C4-2B (cell line): ENCODE measurements around the gene GPSM3.

ENCODE experiments used
- H3K27ac ChIP-seq: fragments of 450-650 bp; 2 replicates; pipeline ENCODE4 v1.5.1; 2017
- CTCF ChIP-seq: fragments of 450-650 bp; conservative IDR thresholded peaks from 2 replicates; pipeline ENCODE4 v1.5.1; 2017; ENCODE audit warnings: mild to moderate bottlenecking
- ZFX ChIP-seq: fragments of 450-650 bp; IDR thresholded peaks from 2 replicates; pipeline ENCODE4 v1.6.1; 2017

GPSM3 gene

GRCh38 chr6:32222333-32223230 is 30.1 kb upstream of the GPSM3 start:
- no peak overlapping the region for H3K27ac ChIP-seq
- TF ChIP-seq CTCF (no peak), ZFX (no peak)

- TF ChIP-seq CTCF (no peak), ZFX (no peak)
- H3K27ac ChIP-seq: no peak overlapping the region
These were observed 27.6 kb upstream of the GPSM3 start for GRCh38 chr6:32220021-32220420.

GRCh38 chr6:32218167-32218566 is 25.7 kb upstream of the GPSM3 start:
- TF ChIP-seq ZFX (no peak), CTCF (no peak)
- no peak overlapping the region for H3K27ac ChIP-seq

- TF ChIP-seq CTCF (no peak), ZFX (no peak)
- H3K27ac ChIP-seq: no peak overlapping the region
These were observed 24.6 kb upstream of the GPSM3 start for GRCh38 chr6:32216998-32217397.

GRCh38 chr6:32216285-32216684 is 23.8 kb upstream of the GPSM3 start:
- H3K27ac ChIP-seq: no peak overlapping the region
- no peak for TF ChIP-seq ZFX
- TF ChIP-seq CTCF: no peak

GRCh38 chr6:32215617-32216016 is 23.2 kb upstream of the GPSM3 start:
- TF ChIP-seq CTCF: no peak
- no peak for TF ChIP-seq ZFX
- H3K27ac ChIP-seq: no peak overlapping the region

- TF ChIP-seq CTCF (no peak), ZFX (no peak)
- H3K27ac ChIP-seq: no peak overlapping the region
These were observed 21.7 kb upstream of the GPSM3 start for GRCh38 chr6:32214126-32214525.
